Left lung (tissue), 10 donors: ENCODE measurements around the gene NR5A2. TPM values are rescaled to one million over a fixed set of nuclear protein-coding genes. Genes with fewer than 3 reads are reported as not detected.

Experiments
- ATAC-seq: fragments of 200-7000 bp; cut with Tn5 transposase; one replicate; pipeline ENCODE4 v1.9.1; 2020; ENCODE audit warnings: moderate library complexity
- DNase-seq, 4 donors: peaks; one replicate each; pipeline ENCODE4 v3.0.0-alpha.2; 2013 to 2020
- H3K27ac ChIP-seq, 2 donors: fragments of 200-600 bp; sonication (generic) in 1 of 2; one replicate each; pipeline versions ENCODE4 v1.5.0 to v1.8.0; 2020 to 2021
- H3K27me3 ChIP-seq, 2 donors: fragments of 200-600 bp; sonication (generic) in 1 of 2; one replicate each; pipeline versions ENCODE4 v1.5.0 to v1.8.0; 2020 to 2021
- H3K36me3 ChIP-seq, 2 donors: fragments of 200-600 bp; sonication (generic) in 1 of 2; one replicate each; pipeline versions ENCODE4 v1.5.0 to v1.8.0; 2020 to 2021
- H3K4me1 ChIP-seq, 2 donors: fragments of 200-600 bp; one replicate each; pipeline ENCODE4 v1.8.0; 2021
- H3K4me3 ChIP-seq, 2 donors: fragments of 200-600 bp; sonication (generic) in 1 of 2; one replicate each; pipeline versions ENCODE4 v1.5.0 to v1.8.0; 2020 to 2021; ENCODE audit warnings: mild to moderate bottlenecking in 1 of 2
- H3K9me3 ChIP-seq, 2 donors: fragments of 200-600 bp; sonication (generic) in 1 of 2; one replicate each; pipeline versions ENCODE4 v1.5.0 to v1.8.0; 2020 to 2021
- intact Hi-C, 2 donors: fragments of 100-400 bp; cut with DNase I; formaldehyde crosslinking; loops; one replicate each; pipeline versions ENCODE4 v1.11.2 to v1.14.2; 2022
- polyA plus RNA-seq, 6 donors: library from polyadenylated mRNA; unstranded; fragments of 120-200 nt; gene quantifications; one replicate each; pipeline ENCODE4 v1.2.1, GENCODE V29; 2013; ENCODE audit not compliant: insufficient read length in 6 of 6
- total RNA-seq, 2 donors: library from RNA; stranded (reverse); fragmentation: NEBNext Ultra II Directional; extraction: Animal tissue kit (Norgen Biotek cat#: 25700); gene quantifications; one replicate each; pipeline ENCODE4 v1.2.1, GENCODE V29; 2021
- TF ChIP-seq, protein P1 (sequence below), 2 donors: fragments of 200-600 bp; sonication (generic) in 1 of 2; IDR thresholded peaks; one replicate each; pipeline versions ENCODE4 v1.5.0 to v1.8.0; 2021; ENCODE audit warnings: antibody characterized with exemption in 2 of 2
- donor health status: DM: no; HTN: yes; CAD: no.
- donor health status: DM: no; HTN: no; CAD: no.

Gene NR5A2
- total and polyA plus RNA-seq, 8 donors: 2.8 to 10.7 (median 8.2) TPM

DNA sequence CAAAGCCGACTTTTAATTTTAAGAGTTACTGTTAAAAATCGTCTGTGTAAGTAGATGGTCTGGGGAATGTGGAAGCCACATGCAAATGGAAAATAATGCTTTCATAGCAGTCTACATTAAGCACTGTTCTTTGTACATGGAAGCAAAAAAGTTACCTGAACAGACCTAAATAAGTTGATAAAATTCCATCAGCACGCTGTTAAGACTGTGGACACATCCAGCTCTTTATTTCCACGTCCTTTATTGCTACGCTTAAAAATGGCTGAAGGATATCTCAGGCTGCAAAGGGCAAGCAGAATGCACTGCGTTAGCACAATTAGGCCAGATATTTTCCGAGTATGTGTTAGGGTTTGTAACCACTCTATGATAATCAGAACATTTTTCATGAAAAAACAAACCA lies 22.3 kb downstream of the NR5A2 start:
- Histone ChIP-seq H3K9me3 (no peaks in the 10 kb centered on the region), H3K4me3 (no peak overlapping the region), H3K27me3 (peaks cover 31 to 36% of the 10 kb centered on the region in 2 donors), H3K27ac (no peak overlapping the region), H3K36me3 (no peaks in the 10 kb centered on the region), H3K4me1 (no peaks in the 10 kb centered on the region)
- ATAC-seq: no peak
- TF ChIP-seq, protein P1, sequence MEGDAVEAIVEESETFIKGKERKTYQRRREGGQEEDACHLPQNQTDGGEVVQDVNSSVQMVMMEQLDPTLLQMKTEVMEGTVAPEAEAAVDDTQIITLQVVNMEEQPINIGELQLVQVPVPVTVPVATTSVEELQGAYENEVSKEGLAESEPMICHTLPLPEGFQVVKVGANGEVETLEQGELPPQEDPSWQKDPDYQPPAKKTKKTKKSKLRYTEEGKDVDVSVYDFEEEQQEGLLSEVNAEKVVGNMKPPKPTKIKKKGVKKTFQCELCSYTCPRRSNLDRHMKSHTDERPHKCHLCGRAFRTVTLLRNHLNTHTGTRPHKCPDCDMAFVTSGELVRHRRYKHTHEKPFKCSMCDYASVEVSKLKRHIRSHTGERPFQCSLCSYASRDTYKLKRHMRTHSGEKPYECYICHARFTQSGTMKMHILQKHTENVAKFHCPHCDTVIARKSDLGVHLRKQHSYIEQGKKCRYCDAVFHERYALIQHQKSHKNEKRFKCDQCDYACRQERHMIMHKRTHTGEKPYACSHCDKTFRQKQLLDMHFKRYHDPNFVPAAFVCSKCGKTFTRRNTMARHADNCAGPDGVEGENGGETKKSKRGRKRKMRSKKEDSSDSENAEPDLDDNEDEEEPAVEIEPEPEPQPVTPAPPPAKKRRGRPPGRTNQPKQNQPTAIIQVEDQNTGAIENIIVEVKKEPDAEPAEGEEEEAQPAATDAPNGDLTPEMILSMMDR (IDR thresholded peaks at IDR 0.05): no peak
- intact Hi-C loops: no loop called here
- DNase-seq: no peak

DNA sequence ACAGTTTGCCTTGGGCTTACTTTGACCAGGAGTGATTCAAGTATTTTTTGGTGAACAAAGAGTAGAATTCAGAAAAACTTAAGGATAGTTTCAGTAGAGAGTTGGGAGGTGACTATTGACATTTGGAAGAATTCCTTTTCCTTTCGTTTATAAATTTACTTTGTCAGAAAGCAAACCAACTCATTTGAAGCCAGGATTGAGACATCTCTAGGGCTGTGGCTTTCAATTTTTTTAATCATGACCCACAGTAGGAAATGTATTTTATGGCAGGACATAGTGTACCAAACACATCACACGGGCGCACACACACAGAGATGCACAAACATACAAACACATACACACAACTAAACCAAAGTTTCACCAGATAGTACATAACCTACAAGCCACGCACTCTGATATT lies 24.1 kb downstream of the NR5A2 start:
- ATAC-seq: no peak
- H3K9me3 ChIP-seq: no peaks in the 10 kb centered on the region
- H3K4me1 ChIP-seq: no peaks in the 10 kb centered on the region
- no peak overlapping the region for H3K4me3 ChIP-seq
- TF ChIP-seq, protein P1 (IDR thresholded peaks at IDR 0.05): no peak
- no peak for DNase-seq
- peaks cover 14 to 18% of the 10 kb centered on the region in 2 donors for H3K27me3 ChIP-seq
- no peaks in the 10 kb centered on the region for H3K36me3 ChIP-seq
- intact Hi-C loops: no loop called here
- H3K27ac ChIP-seq: no peak overlapping the region

DNA sequence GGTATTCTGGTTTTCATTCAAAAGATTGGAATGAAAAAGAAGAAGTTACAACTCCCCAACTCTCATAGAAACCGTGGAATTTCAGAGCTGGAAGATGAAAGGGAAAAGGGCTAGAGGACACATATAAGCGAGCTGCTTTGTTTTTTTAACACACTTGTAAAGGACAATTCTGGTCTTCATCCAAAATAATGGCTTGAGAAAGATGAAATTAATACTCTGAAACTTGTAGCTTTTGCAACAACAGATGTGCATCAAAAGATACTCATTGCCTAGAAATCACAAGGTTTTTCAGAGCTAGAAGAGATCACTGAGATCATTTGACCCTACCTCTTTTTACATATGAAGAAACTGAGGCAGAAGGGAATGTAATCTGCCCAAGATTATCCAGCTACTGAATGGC lies 25.6 kb downstream of the NR5A2 start:
- H3K4me1 ChIP-seq: no peaks in the 10 kb centered on the region
- H3K36me3 ChIP-seq: no peaks in the 10 kb centered on the region
- H3K27ac ChIP-seq: no peak overlapping the region
- intact Hi-C loops: no loop called here
- H3K27me3 ChIP-seq: peaks cover 4 to 9% of the 10 kb centered on the region in 2 donors
- DNase-seq (no peak), ATAC-seq (no peak)
- TF ChIP-seq, protein P1 (IDR thresholded peaks at IDR 0.05): no peak
- no peak overlapping the region for H3K4me3 ChIP-seq
- H3K9me3 ChIP-seq: no peaks in the 10 kb centered on the region

DNA sequence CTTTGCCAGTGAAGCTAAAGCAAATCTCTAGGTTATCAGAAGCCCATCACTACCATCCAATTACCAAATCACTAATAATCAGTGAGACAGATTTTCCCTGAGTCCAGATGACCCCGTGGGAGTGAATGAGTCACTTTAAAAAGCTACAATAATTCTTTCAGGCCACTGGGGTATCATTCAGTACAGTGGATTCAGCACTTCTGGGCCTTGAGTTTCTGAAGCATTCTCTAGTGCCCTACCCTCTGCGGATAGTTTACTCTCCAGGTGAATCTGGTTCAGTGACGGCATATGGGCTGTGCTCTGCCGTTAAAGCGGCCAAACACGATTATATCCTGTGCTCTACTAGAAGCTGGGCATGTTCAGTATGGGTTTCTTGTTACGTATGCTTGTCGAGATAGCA lies 26.1 kb downstream of the NR5A2 start:
- H3K4me1 ChIP-seq: no peaks in the 10 kb centered on the region
- no peaks in the 10 kb centered on the region for H3K9me3 ChIP-seq
- no peaks in the 10 kb centered on the region for H3K36me3 ChIP-seq
- peaks cover 4 to 9% of the 10 kb centered on the region in 2 donors for H3K27me3 ChIP-seq
- ATAC-seq: peak; percentile 32
- no peak overlapping the region for H3K4me3 ChIP-seq
- TF ChIP-seq, protein P1 (IDR thresholded peaks at IDR 0.05): no peak
- no peak overlapping the region for H3K27ac ChIP-seq
- DNase-seq: no peak
- intact Hi-C loops: no loop called here

DNA sequence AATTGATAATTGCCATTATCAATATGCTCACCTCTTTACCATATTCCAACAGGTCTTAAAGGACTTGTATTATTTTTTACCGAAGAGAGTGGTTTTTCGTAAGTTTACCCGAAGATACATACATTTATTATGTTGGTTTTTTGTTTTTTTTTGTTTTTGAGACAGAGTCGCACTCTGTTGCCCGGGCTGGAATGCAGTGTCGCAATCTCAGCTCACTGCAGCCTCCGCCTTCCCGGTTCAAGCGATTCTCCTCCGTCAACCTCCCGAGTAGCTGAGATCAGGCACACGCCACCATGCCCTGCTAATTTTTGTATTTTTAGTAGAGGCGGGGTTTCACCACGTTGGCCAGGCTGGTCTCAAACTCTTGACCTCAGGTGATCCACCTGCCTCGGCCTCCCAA lies 30.8 kb downstream of the NR5A2 start:
- intact Hi-C loops: no loop called here
- ATAC-seq: no peak
- TF ChIP-seq, protein P1 (IDR thresholded peaks at IDR 0.05): no peak

More for the DNA sequence above, 30.8 kb downstream of the NR5A2 start:
- DNase-seq: no peak
- H3K27me3 ChIP-seq: peaks cover 0 to 15% of the 10 kb centered on the region in 2 donors
- no peaks in the 10 kb centered on the region for H3K9me3 ChIP-seq
- no peaks in the 10 kb centered on the region for H3K4me1 ChIP-seq
- no peak overlapping the region for H3K4me3 ChIP-seq
- H3K27ac ChIP-seq: no peak overlapping the region
- H3K36me3 ChIP-seq: no peaks in the 10 kb centered on the region
